ENCODE data around the gene AGPAT3. TPM values are rescaled to one million over a fixed set of nuclear protein-coding genes. Genes with fewer than 3 reads are reported as not detected.
A peak's percentile ranks its signal among the peaks of the same experiment; 100 is the strongest.

AGPAT3 gene
- total and polyA plus RNA-seq, 2 donors (not counting 1 experiment from before 2014, with no cell fraction given) = 29.4 to 44.9 TPM

GRCh38 chr21:43978060-43978459 is 113.0 kb downstream of the AGPAT3 start:
- no peak overlapping the region for H3K27ac ChIP-seq (ENCODE audit: insufficient read depth, low read length)
- no peak overlapping the region for H3K9ac ChIP-seq (ENCODE audit: insufficient read depth, low read length)
- no peaks in the 10 kb centered on the region for H3K36me3 ChIP-seq (ENCODE audit: control insufficient read depth, insufficient read depth, low read length)

GRCh38 chr21:43979654-43980053 is 114.6 kb downstream of the AGPAT3 start:
- no peaks in the 10 kb centered on the region for H3K9me3 ChIP-seq (ENCODE audit: control insufficient read depth, insufficient read depth, low read depth, low read length)
- no peak overlapping the region for H3K9ac ChIP-seq (ENCODE audit: insufficient read depth, low read length)
- no peak overlapping the region for H3K4me3 ChIP-seq (replicated peaks in 1 of 4; ENCODE audit: control extremely low read depth in 1 of 4, insufficient read depth in 1 of 4, low read depth in 3 of 4, low read length in 4 of 4)
- no peaks in the 10 kb centered on the region for H4K20me1 ChIP-seq (ENCODE audit: control insufficient read depth, extremely low read depth, insufficient read depth, low read length)
- no peaks in the 10 kb centered on the region for H3K4me1 ChIP-seq (ENCODE audit: control insufficient read depth, extremely low read depth, insufficient read depth, low read length)
- no peaks in the 10 kb centered on the region for H3K79me2 ChIP-seq (ENCODE audit: control insufficient read depth, insufficient read depth, low read length)
- H3K36me3 ChIP-seq (ENCODE audit: control insufficient read depth, insufficient read depth, low read length) = no peaks in the 10 kb centered on the region
- no peak for DNase-seq (ENCODE audit: low read depth in 2 of 2)
- H3K27me3 ChIP-seq (ENCODE audit: control insufficient read depth, insufficient read depth, low read length) = no peaks in the 10 kb centered on the region
- H3K4me2 ChIP-seq (ENCODE audit: extremely low read depth, insufficient read depth, low read length) = no peak overlapping the region
- H3K27ac ChIP-seq (ENCODE audit: insufficient read depth, low read length) = no peak overlapping the region
- H2AFZ ChIP-seq (ENCODE audit: low read length) = no peak overlapping the region
- TF ChIP-seq CTCF (conservative IDR thresholded peaks at IDR 0.05 in 1 of 2, IDR thresholded peaks at IDR 0.05 in 1 of 2; ENCODE audit: low read depth in 1 of 2, low read length in 2 of 2) (no peak), EZH2 (IDR thresholded peaks at IDR 0.05; ENCODE audit: low read length, missing control alignments) (no peak)

More at GRCh38 chr21:43978060-43978459, 113.0 kb downstream of the AGPAT3 start:
- H3K4me3 ChIP-seq (replicated peaks in 1 of 4; ENCODE audit: control extremely low read depth in 1 of 4, insufficient read depth in 1 of 4, low read depth in 3 of 4, low read length in 4 of 4) = no peak overlapping the region
- H3K79me2 ChIP-seq (ENCODE audit: control insufficient read depth, insufficient read depth, low read length) = no peaks in the 10 kb centered on the region
- no peak for TF ChIP-seq CTCF (conservative IDR thresholded peaks at IDR 0.05 in 1 of 2, IDR thresholded peaks at IDR 0.05 in 1 of 2; ENCODE audit: low read depth in 1 of 2, low read length in 2 of 2)
- TF ChIP-seq EZH2 (IDR thresholded peaks at IDR 0.05; ENCODE audit: low read length, missing control alignments) = no peak
- no peaks in the 10 kb centered on the region for H4K20me1 ChIP-seq (ENCODE audit: control insufficient read depth, extremely low read depth, insufficient read depth, low read length)
- no peak for DNase-seq (ENCODE audit: low read depth in 2 of 2)
- no peaks in the 10 kb centered on the region for H3K27me3 ChIP-seq (ENCODE audit: control insufficient read depth, insufficient read depth, low read length)
- H3K4me2 ChIP-seq (ENCODE audit: extremely low read depth, insufficient read depth, low read length) = no peak overlapping the region
- H2AFZ ChIP-seq (ENCODE audit: low read length) = no peak overlapping the region
- H3K4me1 ChIP-seq (ENCODE audit: control insufficient read depth, extremely low read depth, insufficient read depth, low read length) = no peaks in the 10 kb centered on the region
- no peaks in the 10 kb centered on the region for H3K9me3 ChIP-seq (ENCODE audit: control insufficient read depth, insufficient read depth, low read depth, low read length)

- H3K4me3 ChIP-seq (replicated peaks in 1 of 4; ENCODE audit: control extremely low read depth in 1 of 4, insufficient read depth in 1 of 4, low read depth in 3 of 4, low read length in 4 of 4) = no peak overlapping the region
- no peak overlapping the region for H3K27ac ChIP-seq (ENCODE audit: insufficient read depth, low read length)
- no peaks in the 10 kb centered on the region for H3K4me1 ChIP-seq (ENCODE audit: control insufficient read depth, extremely low read depth, insufficient read depth, low read length)
- DNase-seq (ENCODE audit: low read depth in 2 of 2) = peak in 1 of 2 donors; percentile 7
- no peaks in the 10 kb centered on the region for H3K36me3 ChIP-seq (ENCODE audit: control insufficient read depth, insufficient read depth, low read length)
- TF ChIP-seq CTCF (conservative IDR thresholded peaks at IDR 0.05 in 1 of 2, IDR thresholded peaks at IDR 0.05 in 1 of 2; ENCODE audit: low read depth in 1 of 2, low read length in 2 of 2) = no peak
- no peak for TF ChIP-seq EZH2 (IDR thresholded peaks at IDR 0.05; ENCODE audit: low read length, missing control alignments)
- H3K79me2 ChIP-seq (ENCODE audit: control insufficient read depth, insufficient read depth, low read length) = no peaks in the 10 kb centered on the region
- H4K20me1 ChIP-seq (ENCODE audit: control insufficient read depth, extremely low read depth, insufficient read depth, low read length) = no peaks in the 10 kb centered on the region
- H2AFZ ChIP-seq (ENCODE audit: low read length) = no peak overlapping the region
- H3K9me3 ChIP-seq (ENCODE audit: control insufficient read depth, insufficient read depth, low read depth, low read length) = no peaks in the 10 kb centered on the region
- H3K27me3 ChIP-seq (ENCODE audit: control insufficient read depth, insufficient read depth, low read length) = no peaks in the 10 kb centered on the region
- H3K9ac ChIP-seq (ENCODE audit: insufficient read depth, low read length) = no peak overlapping the region
- no peak overlapping the region for H3K4me2 ChIP-seq (ENCODE audit: extremely low read depth, insufficient read depth, low read length)
Measured at GRCh38 chr21:43981151-43981870, 116.3 kb downstream of the AGPAT3 start.
